HG02678 (cell line): ENCODE measurements around the gene EDAR.

ENCODE experiments used
- ATAC-seq: cut with Tn5 transposase; IDR thresholded peaks from one replicate; pipeline ENCODE4 v1.9.1; 2021; ENCODE audit warnings: mild to moderate bottlenecking, moderate library complexity; ENCODE audit not compliant: unreplicated experiment

Gene EDAR

DNA sequence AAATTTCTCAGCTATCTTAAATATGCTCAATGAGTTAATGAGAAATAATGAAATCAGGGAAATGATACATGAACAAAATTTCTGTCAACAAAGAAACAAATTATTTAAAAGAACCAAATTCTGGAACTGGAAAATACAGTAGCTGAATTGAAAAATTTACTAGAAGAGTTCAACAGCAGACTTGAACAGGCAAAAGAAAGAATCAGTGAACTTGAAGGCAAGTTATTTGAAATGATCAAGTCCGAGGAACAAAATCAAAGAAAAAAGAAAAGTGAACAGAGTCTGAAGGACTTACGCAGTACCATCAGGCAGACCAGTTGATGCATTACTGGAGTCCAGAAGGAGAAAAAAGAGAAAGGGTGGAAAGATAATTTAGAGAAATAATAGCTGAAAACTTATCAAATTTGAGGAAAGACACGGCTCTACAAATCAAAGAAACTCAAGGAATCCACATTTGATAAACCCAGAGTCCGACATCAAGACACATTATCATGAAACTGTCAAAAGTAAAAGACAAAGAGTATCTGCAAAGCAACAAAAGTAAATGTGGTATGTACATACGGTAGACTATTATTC, 118.9 kb downstream of the EDAR start:
- no peak for ATAC-seq

DNA sequence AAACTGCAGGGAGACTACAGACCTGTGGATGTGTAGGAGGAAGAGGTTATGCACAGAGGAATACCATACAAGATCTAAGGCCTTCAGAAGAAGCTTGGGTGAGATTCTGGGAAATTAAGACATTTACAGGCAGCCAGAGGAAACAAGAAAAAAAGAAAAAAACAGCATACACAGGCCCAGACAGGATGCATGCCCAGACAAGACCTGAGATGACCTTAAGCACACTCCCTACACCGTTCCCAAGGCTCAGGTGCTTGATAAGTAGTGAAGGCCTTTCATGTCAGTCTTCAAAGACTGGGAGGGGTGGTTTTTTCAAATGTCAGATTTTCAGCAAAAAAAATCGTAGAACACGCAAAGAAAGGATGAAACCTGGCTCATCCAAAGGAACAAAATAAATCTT, 119.5 kb downstream of the EDAR start:
- ATAC-seq, result no peak

DNA sequence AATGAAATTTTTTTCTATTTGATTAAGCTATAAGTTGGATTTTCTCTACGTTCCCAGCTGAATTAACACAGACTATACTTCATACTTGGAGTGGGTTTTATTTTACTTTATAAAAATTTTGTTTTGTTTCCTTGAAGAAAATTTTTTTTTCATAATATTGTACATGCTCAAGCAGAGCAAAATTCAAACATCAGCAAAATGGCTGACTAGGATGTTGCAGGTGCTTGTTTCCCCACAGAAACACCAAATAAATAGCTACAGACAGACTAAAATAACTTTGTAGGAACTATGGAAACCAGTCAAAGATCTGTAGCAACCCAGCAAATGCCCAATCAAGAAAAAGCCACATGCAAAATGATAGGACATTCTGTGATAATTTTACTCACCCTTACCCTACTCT, 120.1 kb downstream of the EDAR start:
- no peak for ATAC-seq

DNA sequence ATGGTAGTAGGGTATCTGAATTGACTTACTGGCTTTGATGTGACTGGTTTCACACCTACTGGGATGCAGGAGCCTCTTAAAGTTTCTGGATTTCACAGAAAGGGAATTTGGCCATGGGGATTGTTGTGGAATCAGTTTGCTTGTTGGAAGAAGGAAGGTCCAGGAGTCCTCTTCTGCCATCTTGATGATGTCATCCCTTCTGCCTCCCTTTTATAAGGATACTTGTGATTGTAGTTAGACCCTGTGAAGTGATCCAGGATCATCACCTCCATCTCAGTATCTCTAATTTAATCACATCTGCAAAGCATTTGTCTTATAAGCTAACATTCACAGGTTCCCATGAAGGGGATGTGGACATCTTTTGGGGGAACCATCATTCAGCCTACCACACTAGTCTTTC, 123.0 kb downstream of the EDAR start:
- no peak for ATAC-seq

DNA sequence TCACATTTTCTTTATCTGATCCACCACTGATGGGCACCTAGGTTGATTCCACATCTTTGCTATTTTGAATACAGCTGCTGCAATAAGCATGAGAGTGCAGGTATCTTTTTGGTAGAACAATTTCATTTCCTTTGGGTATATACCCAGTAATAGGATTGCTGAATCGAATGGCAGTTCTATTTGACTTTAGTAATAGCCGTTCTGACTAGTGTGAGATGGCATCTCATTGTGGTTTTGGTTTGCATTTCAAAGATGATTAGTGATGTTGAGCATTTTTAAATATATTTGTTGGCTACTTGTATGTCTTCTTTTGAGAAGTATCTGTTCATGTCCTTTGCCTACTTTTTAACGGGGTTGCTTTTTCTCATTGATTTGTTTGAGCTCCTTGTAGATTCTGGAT, 130.1 kb downstream of the EDAR start:
- ATAC-seq, result no peak

DNA sequence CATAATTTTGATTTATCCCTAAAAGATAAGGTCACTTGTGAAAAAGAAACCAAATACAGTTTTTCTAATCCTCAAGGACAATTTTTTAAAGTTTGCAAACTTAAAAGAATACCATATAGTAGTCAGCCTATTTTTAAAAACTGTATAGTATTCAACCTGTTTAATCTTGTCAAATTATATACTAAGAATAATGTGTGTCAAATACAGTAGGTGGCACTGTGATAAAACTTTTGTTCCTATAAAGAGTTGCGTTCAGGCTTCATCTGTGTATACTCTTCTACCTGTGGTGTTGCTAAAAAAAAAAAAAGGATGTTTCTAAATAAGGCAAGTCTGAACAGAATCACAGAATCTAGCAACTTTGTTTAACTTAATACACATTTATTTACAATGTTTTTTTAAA, 133.8 kb downstream of the EDAR start:
- ATAC-seq, result no peak

DNA sequence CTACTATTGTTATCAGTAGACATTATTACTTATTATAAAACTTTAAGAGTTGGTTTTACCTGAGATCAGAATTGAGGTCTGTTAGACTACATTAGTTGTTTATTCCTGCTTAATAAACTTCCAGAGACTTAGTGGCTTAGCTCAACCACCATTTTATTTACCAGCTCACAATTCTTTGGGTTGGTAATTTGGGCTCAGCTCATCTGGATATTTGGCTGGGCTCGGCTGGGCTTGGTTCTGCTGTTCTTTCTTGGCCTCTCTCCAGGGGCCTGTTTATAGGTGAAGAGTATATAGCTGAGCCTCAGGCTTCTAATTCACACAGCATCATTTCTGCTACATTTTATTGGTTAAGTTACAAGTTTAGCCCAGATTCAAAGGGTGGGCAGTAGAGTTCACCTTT, 134.5 kb downstream of the EDAR start:
- no peak for ATAC-seq

DNA sequence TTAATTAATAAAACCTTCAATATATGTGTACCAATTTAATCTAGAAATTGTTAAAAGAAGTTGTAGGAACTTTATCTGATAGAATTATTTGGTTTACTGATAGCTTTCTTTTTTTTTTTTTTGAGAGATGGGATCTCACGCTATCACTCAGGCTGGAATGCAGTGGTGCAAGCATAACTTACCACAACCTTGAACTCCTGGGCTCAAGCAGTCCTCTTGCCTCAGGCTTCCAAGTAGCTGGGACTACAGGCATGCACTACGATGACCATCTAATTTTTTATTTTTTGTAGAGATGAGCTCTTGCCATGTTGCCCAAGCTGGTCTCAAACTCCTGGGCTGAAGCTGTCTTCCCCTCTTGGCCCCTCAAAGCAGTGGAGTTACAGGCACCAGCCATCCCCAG, 135.6 kb downstream of the EDAR start:
- no peak for ATAC-seq

DNA sequence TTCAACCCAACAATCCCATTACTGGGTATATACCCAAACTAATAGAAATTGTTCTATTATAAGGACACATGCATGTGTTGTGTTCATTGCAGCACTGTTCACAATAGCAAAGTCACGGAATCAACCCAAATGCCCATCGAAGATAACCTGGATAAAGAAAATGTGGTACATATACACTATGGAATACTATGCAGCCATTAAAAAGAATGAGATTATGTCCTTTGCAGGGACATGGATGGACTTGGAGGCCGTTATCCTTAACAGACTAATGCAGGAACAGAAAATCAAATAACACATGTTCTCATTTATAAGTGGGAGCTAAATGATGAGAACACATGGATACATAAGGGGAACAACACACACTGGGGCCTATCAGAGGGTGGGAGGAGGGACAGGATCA, 136.6 kb downstream of the EDAR start:
- ATAC-seq, result no peak

DNA sequence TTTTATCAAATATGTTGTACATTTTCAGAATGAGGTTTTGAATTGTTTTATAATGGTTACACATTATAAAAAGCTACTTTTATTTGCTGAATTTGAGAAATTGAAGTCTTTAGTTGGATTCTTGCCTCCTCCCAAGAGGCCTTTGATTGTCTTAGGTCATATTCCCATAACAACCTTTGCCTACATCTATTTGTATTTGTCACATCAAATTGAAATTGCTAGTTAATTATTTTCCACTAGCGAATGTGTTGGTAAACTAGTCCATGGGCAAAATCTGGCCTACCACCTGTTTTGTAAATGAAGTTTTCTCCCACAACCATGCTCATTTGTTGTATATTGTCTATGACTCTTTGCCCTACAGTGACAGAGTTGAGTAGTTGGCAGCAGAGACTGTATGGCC, 142.0 kb downstream of the EDAR start:
- no peak for ATAC-seq

DNA sequence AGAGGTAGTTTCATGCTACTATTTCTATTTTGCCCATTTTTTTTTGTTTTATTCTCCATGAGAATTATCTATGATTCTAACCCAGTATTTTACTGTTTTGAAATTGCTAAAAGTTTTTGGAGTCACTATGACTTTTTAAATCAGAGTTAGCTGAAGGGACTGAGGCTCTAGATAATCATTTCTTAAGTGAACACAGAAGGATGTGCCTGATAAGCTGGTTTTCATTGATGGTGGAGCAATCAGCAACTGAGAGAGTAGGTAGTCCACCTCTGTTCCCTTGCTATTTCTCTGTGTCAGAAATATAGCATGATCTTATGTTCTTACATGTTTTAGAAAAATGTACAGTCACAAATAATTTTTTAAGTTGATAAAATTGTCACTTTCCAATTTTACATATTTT, 143.1 kb downstream of the EDAR start:
- no peak for ATAC-seq
